Activated naive CD4-positive, alpha-beta T cell treated with anti-CD3 and anti-CD28 coated beads, Interleukin-2, amount 10 ng/mL, durations not matched to agents 5 hours and 36 hours (primary cell): ENCODE results near the gene NPTXR. TPM values are rescaled to one million over a fixed set of nuclear protein-coding genes. Genes with fewer than 3 reads are reported as not detected.

ENCODE experiments used
- total RNA-seq, 2 experiments: library from RNA; stranded (reverse); gene quantifications; one replicate each; pipeline ENCODE4 v1.2.3, GENCODE V29; 2021

The NPTXR gene
- total RNA-seq = 1 to 10 TPM; 1.4 to 1.6 TPM

DNA sequence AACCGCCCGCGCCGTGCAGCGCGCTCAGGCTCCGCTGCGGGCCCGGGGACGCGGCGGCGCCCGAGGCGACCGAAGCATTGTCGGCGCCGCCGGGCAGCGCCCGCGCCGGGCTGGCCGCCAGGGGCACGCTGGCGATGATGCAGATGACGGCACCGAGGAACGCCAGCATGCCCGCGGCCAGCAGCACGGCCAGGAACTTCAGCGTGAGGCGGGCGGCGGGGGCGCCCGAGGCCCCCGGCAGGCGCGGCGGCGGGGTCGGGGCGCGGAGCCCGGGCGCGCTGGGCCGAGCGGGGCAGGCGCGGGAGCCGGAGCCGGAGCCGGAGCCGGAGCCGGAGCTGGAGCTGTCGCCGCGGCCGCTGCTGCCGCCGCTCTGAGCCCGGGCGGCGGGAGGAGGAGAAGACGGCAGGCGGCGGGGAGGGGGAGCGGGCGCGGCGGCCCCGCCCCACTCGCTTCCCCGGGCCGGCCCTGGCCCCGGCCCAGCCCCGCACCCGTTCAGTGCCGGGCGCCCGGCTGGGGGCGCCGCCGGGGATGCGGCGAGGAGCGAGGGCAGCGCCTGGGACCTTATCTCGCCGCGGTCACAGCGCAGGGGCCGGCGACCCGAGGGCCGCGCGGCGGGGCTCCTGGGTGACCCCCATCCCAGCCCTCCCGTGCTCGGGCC is at the start of gene NPTXR:
NPTXR (minus strand) TSS at position 372 of the 658 bp plus-strand sequence.

GRCh38 chr22:38872172-38872830 is 28.5 kb upstream of the NPTXR start, which contains the start of gene CBX6:
TSS of gene CBX6 (minus strand) at chr22:38872216. CDS start at chr22:38872190, 26 bp downstream.

DNA sequence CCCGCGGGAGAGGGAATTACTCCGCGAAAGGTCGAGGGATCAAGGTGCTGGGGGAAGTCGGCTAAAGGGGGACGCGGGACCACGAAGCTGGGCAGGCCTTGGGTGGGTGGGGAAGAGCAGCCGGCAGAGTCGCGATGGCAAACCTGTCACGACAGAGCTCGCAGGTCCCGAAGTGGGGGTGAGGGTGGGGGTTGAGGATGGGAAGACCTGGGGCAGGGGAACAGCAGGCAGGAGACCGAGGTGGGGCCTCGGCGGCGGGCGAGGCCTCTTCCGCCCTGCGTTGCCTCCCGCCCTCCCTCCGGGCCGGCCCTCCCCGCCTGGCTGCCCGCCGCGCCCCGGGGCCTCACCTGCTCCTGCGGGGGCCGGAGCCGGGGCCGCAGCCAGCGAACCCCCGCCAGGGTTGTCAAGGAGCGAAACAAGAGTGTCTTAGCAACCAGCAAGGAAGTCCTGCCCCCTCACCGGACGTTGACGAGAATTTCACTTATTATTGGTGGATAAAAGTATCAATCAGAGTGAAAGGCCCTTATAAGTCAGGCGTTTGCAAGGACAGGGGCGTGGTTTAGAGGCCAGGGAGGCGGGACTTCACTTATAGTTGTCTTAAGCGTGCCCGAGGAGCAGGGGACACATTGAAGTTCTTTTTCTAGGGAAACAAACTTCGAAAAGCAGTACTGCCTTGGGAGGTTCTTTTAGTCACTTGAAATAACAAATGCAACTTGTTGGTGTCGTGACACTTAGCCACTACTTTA is 49.9 kb downstream of the NPTXR start, which contains the start of gene DNAL4:
DNAL4 (minus strand) TSS at position 423 of the 746 bp plus-strand sequence. CDS start 11,412 bp downstream, outside the sequence.

Other genes starting within 250 kb of the NPTXR start
- under 1 TPM in 1 of 2 experiments, not detected in 1; 0.13 TPM for gene FAM227A, start 187.6 kb downstream of the NPTXR start, total RNA-seq
- gene CBY1, start 187.4 kb downstream of the NPTXR start, total RNA-seq = 10 to 100 TPM; 12.6 to 14.1 TPM
- gene TOMM22, start 162.1 kb downstream of the NPTXR start, total RNA-seq = 10 to 100 TPM; 76.7 to 77.6 TPM
- gene JOSD1, start 143.1 kb downstream of the NPTXR start, total RNA-seq = 10 to 100 TPM; 66.4 to 71.7 TPM
- 10 to 100 TPM; 61.3 to 62.8 TPM for gene GTPBP1, start 138.1 kb downstream of the NPTXR start, total RNA-seq
- 100 to 1,000 TPM; 582 to 593 TPM for gene SUN2, start 88.0 kb downstream of the NPTXR start, total RNA-seq
- gene DNAL4, start 49.9 kb downstream of the NPTXR start, total RNA-seq = 1 to 10 TPM; 8.2 to 8.5 TPM
- gene CBX6, start 28.2 kb upstream of the NPTXR start, total RNA-seq = 10 to 100 TPM; 55.7 to 57.8 TPM
- not detected for gene APOBEC3A, start 113.6 kb upstream of the NPTXR start, total RNA-seq
- gene APOBEC3B, start 138.3 kb upstream of the NPTXR start, total RNA-seq = 10 to 100 TPM; 10.1 to 12.1 TPM
- gene APOBEC3C, start 170.2 kb upstream of the NPTXR start, total RNA-seq = 100 to 1,000 TPM in 1 of 2 experiments, 10 to 100 TPM in 1; 99.8 to 104 TPM
- gene APOBEC3D, start 177.1 kb upstream of the NPTXR start, total RNA-seq = 10 to 100 TPM; 37.9 to 39.2 TPM
- gene APOBEC3F, start 196.8 kb upstream of the NPTXR start, total RNA-seq = 10 to 100 TPM; 23.8 to 26.5 TPM
- gene APOBEC3G, start 233.2 kb upstream of the NPTXR start, total RNA-seq = 10 to 100 TPM; 71.0 to 73.3 TPM